Astrocyte of the cerebellum (primary cell): ENCODE measurements around the gene VMO1.
"Not testable (repeated sequence)": the region's sequence is repeated elsewhere in the genome, so short reads cannot be mapped to it uniquely, and the experiment has no call there.

Experiments
- DNase-seq: peaks from one replicate; pipeline ENCODE4 v3.0.0-alpha.2; 2011; ENCODE audit warnings: low read depth
- H3K4me3 ChIP-seq: 2 replicates; pipeline ENCODE4 v1.5.1; 2011; ENCODE audit warnings: mild to moderate bottlenecking, low read depth, low read length, moderate library complexity
- in situ Hi-C: cut with HindIII; loops from 2 replicates; pipeline ENCODE4 v1.10.0; 2017; ENCODE audit warnings: low sequenced_read_pairs
- TF ChIP-seq, protein P1 (sequence below): IDR thresholded peaks from 2 replicates; pipeline ENCODE4 v1.5.1; 2012; ENCODE audit warnings: low read length, low read depth, moderate library complexity, mild to moderate bottlenecking; ENCODE audit errors: missing control alignments

The VMO1 gene, protein sequence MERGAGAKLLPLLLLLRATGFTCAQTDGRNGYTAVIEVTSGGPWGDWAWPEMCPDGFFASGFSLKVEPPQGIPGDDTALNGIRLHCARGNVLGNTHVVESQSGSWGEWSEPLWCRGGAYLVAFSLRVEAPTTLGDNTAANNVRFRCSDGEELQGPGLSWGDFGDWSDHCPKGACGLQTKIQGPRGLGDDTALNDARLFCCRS

DNA sequence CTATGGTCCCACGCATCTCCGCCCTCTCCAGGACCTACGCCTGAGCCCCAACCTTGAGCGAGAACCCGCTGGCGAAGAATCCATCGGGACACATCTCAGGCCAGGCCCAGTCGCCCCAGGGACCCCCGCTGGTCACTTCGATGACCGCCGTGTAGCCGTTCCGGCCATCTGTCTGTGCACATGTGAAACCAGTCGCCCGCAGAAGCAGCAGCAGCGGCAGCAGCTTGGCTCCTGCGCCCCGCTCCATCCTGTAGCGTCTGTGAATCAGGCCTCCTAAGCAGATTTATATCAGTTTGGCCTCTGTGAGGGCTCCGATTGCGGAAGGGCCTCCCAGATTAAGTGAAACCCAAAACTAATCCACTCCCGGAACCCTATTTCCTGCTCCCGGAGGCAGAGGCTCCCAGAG lies at the start of gene VMO1:
VMO1 (minus strand) TSS at position 259 of the 406 bp plus-strand sequence; CDS start at position 247, 12 bp downstream.
- DNase-seq: no peak
- TF ChIP-seq, protein P1, sequence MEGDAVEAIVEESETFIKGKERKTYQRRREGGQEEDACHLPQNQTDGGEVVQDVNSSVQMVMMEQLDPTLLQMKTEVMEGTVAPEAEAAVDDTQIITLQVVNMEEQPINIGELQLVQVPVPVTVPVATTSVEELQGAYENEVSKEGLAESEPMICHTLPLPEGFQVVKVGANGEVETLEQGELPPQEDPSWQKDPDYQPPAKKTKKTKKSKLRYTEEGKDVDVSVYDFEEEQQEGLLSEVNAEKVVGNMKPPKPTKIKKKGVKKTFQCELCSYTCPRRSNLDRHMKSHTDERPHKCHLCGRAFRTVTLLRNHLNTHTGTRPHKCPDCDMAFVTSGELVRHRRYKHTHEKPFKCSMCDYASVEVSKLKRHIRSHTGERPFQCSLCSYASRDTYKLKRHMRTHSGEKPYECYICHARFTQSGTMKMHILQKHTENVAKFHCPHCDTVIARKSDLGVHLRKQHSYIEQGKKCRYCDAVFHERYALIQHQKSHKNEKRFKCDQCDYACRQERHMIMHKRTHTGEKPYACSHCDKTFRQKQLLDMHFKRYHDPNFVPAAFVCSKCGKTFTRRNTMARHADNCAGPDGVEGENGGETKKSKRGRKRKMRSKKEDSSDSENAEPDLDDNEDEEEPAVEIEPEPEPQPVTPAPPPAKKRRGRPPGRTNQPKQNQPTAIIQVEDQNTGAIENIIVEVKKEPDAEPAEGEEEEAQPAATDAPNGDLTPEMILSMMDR: no peak
- no peak within 1 kb of the TSS for H3K4me3 ChIP-seq
- in situ Hi-C loops: loop anchor here (5.0 kb wide), 2 partner anchors 51 to 59 kb away; no protein-coding TSS in a partner anchor

DNA sequence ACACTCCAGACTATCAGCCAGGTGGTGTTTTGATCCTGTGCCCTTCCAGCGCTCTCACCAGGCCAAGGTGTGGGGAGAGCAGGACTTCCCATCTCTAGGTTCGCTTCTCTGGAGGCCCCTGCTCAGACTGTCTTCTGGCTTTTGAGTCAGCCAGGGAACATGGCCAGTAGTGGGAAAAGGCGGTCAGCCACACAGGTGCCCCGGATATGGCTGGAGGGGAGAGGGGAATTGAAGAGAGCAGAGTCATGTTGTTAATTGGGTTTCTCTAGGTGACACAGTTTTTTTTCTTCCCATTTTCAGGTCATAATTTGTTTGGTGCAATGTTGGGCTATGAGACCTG lies 48.5 kb upstream of the VMO1 start:
- peak overlapping the region; percentile 85 for H3K4me3 ChIP-seq
- TF ChIP-seq, protein P1: no peak
- in situ Hi-C loops: loop anchor here (5.0 kb wide), 1 partner anchor 47 kb away; the partner anchor contains the start of genes GLTPD2 and VMO1
- DNase-seq: no peak

DNA sequence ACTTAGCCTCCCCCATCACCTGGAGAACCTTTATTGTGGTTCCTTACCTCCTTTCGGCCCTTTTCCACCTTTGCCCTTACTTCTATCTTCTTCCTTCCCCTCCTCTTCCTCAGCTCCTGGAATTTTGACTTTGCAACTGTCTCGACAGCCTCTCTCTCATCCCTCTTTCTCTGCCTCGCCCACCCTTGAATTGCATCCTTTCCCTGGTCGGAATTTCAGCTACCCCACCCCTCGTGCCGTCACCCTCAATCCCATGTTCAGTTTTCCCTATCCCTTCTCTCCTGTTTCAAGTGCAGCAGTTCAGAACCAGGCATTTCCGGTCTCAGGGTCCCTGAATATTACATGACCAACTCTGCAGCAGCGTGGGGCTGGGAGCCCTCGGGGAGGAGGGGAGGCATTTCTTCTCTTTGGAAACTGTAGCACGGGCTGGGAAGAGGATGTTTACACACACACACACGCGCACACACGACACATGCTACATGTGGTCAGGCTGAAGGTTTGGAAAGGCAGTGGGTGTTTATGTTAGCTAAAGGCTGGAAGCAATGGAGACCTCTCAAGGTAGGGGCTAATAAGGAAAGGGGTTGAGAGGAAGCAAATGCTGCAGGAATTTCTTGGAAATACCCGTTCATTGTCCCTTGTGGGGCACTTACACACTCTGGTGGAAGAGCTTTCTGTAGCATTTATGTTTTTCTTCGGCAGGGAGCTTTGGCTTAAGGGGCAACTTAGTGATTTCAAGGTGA lies 47.9 kb upstream of the VMO1 start:
- TF ChIP-seq, protein P1: no peak
- peak overlapping the region; percentile 85 for H3K4me3 ChIP-seq
- DNase-seq: no peak
- in situ Hi-C loops: no loop called here

DNA sequence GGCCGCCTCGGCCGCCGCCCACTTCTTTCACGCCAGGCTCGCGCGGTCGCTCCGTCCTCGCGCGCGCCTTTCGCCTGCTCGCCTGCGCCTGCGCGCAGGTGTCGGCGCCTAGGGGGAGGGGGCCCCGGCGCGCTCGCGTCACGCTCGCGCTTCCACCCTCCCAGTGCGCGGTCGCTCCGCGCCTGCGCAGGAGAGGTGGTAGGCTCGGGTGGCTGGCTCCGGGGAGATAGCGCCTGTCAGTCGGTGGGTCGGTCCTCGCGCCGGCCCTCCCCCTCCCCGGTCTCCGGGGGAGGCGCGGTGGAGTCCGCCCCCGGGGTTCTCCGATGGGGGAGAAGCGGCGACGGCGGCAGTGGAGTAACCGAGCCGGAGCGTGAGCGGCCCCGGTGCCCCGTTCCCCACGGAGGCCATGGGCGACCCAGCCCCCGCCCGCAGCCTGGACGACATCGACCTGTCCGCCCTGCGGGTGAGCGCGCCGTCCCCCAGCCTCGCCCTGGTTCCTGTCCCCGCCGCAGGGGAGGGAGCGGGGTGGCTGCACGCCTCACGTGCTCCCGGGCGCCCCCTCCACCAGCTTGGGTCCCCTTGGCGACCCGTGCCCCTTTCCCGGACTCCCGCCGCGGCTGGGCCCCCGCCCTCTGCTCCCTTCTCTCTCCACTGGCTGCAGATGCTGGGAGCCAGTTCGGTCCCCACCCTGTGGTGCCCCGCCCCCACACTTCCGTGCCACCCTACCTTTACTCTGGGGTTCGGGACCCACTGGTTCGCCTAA lies 47.2 kb upstream of the VMO1 start, which contains the start of gene MINK1:
MINK1 (plus strand) TSS at position 163 of the 763 bp plus-strand sequence; CDS start at position 407, 244 bp downstream.
- in situ Hi-C loops: no loop called here
- TF ChIP-seq, protein P1: no peak
- DNase-seq: peak; percentile 82
- H3K4me3 ChIP-seq: peak within 1 kb of the TSS; percentile 85

DNA sequence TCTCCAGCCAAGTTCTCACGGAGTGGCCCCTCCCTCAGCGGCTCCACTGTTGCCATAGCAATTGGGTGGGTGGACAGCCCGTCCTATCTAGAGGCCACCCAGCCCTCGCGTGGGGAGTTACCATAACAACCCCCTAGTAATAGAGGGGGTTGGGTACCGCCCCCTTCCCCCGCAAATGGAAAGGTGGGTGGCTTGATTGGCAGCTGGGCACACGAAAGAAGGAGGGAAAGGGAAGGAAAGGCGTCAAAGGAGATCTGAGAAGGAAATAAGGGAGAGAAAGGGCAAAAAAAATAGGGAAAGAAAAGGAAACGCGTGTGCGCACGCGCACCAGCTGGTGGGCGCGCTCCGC lies 46.6 kb upstream of the VMO1 start:
- peak overlapping the region; percentile 85 for H3K4me3 ChIP-seq
- in situ Hi-C loops, DNase-seq: not testable (repeated sequence)

DNA sequence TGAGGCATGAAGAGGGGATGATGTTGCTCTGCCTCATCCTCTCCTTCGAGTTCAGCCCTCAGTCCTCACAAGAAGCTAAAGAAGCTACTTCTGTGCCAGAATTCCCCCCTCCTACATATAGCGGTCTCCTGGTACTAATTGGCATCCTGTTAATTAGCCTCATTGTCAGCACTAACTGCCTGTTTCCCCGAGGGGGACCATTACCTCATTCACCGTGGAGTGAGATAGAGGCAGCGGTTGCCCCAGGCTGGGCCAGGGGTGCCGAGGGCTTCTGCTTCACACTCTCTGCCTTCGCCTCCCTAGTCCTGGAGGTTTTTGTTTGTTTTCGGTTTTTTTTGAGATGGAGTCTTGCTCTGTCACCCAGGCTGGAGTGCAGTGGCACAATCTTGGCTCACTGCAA lies 41.2 kb upstream of the VMO1 start:
- no peak for DNase-seq
- no peak overlapping the region for H3K4me3 ChIP-seq
- TF ChIP-seq, protein P1: no peak
- in situ Hi-C loops: no loop called here
